Mucosa of gallbladder (tissue), 1 donor: ENCODE measurements around the gene ATRN. TPM values are rescaled to one million over a fixed set of nuclear protein-coding genes. Genes with fewer than 3 reads are reported as not detected.
"Not testable (repeated sequence)": the region's sequence is repeated elsewhere in the genome, so short reads cannot be mapped to it uniquely, and the experiment has no call there.

Source experiments
- DNase-seq: peaks from one replicate; pipeline ENCODE4 v3.0.0-alpha.2; 2020; ENCODE audit warnings: low spot score
- total RNA-seq: library from RNA; stranded (reverse); gene quantifications from one replicate; pipeline ENCODE4 v1.2.1, GENCODE V29; 2021
- donor health status: DM: no; HTN: no; CAD: no.

Gene ATRN
- total RNA-seq, 1 donor from 2014 or later: 39.6 TPM

GRCh38 chr20:3515379-3516170, 44.8 kb downstream of the ATRN start:
- no peak for DNase-seq

GRCh38 chr20:3521852-3522740, 51.3 kb downstream of the ATRN start:
- DNase-seq: no peak

- DNase-seq: not testable (repeated sequence)
These were observed 53.9 kb downstream of the ATRN start for GRCh38 chr20:3524696-3525095.

GRCh38 chr20:3532089-3532615, 61.3 kb downstream of the ATRN start:
- DNase-seq: no peak

GRCh38 chr20:3537733-3538132, 66.9 kb downstream of the ATRN start:
- DNase-seq: not testable (repeated sequence)

- DNase-seq: no peak
These were observed 68.7 kb downstream of the ATRN start for GRCh38 chr20:3539311-3540107.

GRCh38 chr20:3541887-3542721, 71.3 kb downstream of the ATRN start:
- no peak for DNase-seq

- DNase-seq: no peak
These were observed 73.2 kb downstream of the ATRN start for GRCh38 chr20:3543901-3544507.

GRCh38 chr20:3545401-3545925, 74.6 kb downstream of the ATRN start:
- no peak for DNase-seq

GRCh38 chr20:3547906-3548305, 77.1 kb downstream of the ATRN start:
- DNase-seq: no peak

- no peak for DNase-seq
These were observed 80.0 kb downstream of the ATRN start for GRCh38 chr20:3550837-3551236.

- no peak for DNase-seq
These were observed 81.0 kb downstream of the ATRN start for GRCh38 chr20:3551681-3552434.

- no peak for DNase-seq
These were observed 82.8 kb downstream of the ATRN start for GRCh38 chr20:3553663-3554062.

GRCh38 chr20:3557237-3557785, 86.5 kb downstream of the ATRN start:
- DNase-seq: no peak

GRCh38 chr20:3559231-3559630, 88.4 kb downstream of the ATRN start:
- no peak for DNase-seq

- DNase-seq: no peak
These were observed 88.8 kb downstream of the ATRN start for GRCh38 chr20:3559637-3560036.

- DNase-seq: no peak
These were observed 89.3 kb downstream of the ATRN start for GRCh38 chr20:3560162-3560561.

- no peak for DNase-seq
These were observed 89.8 kb downstream of the ATRN start for GRCh38 chr20:3560578-3560977.

GRCh38 chr20:3563133-3563532, 92.3 kb downstream of the ATRN start:
- DNase-seq: no peak
